Neural cell (in vitro differentiated cells): ENCODE measurements around the gene MRPS18A.
"Not testable (repeated sequence)": the region's sequence is repeated elsewhere in the genome, so short reads cannot be mapped to it uniquely, and the experiment has no call there.

ENCODE experiments used
- CTCF ChIP-seq: fragments of 450-650 bp; IDR thresholded peaks from 2 replicates; pipeline ENCODE4 v1.5.1; 2014; ENCODE audit warnings: antibody characterized with exemption, mild to moderate bottlenecking, moderate library complexity; ENCODE audit not compliant: poor library complexity, severe bottlenecking
- EP300 ChIP-seq: fragments of 450-650 bp; conservative IDR thresholded peaks from 2 replicates; pipeline ENCODE4 v1.6.1; 2014; ENCODE audit warnings: antibody characterized with exemption, mild to moderate bottlenecking, moderate library complexity; ENCODE audit not compliant: poor library complexity, severe bottlenecking
- EZH2 ChIP-seq: fragments of 200-600, 300-800 bp; shearing (Covaris generic), sonication (generic); IDR thresholded peaks from 2 replicates; pipeline ENCODE4 v1.6.1; 2014; ENCODE audit warnings: antibody characterized with exemption, low read length, borderline replicate concordance, mild to moderate bottlenecking; ENCODE audit not compliant: insufficient read depth, poor library complexity, severe bottlenecking
- MXI1 ChIP-seq: fragments of 450-650 bp; conservative IDR thresholded peaks from 2 replicates; pipeline ENCODE4 v1.6.1; 2014; ENCODE audit warnings: antibody characterized with exemption, mild to moderate bottlenecking; ENCODE audit not compliant: poor library complexity, severe bottlenecking
- RAD21 ChIP-seq: fragments of 450-650 bp; conservative IDR thresholded peaks from 2 replicates; pipeline ENCODE4 v1.6.1; 2014; ENCODE audit warnings: antibody characterized with exemption, mild to moderate bottlenecking, moderate library complexity
- REST ChIP-seq: IDR thresholded peaks from 2 replicates; pipeline ENCODE4 v1.6.1; 2012; ENCODE audit warnings: borderline replicate concordance
- SMC3 ChIP-seq: fragments of 450-650 bp; conservative IDR thresholded peaks from 2 replicates; pipeline ENCODE4 v1.6.1; 2014; ENCODE audit warnings: antibody characterized with exemption, mild to moderate bottlenecking, moderate library complexity; ENCODE audit not compliant: poor library complexity

DNA sequence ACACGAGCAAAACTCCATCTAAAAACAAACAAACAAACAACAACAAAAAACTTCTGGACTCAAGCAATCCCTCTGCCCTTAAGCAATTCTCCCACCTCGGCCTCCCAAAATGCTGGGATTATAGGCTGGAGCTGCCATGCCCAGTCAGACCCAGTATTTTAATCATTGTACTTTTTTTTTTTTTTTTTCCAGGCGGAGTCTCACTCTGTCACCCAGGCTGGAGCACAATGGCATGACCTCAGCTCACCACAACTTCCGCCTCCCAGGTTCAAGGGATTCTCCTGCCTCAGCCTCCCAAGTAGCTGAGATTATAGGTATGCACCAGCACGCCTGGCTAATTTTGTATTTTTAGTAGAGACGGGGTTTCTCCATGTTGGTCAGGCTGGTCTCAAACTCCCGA, 54.6 kb downstream of the MRPS18A start:
- TF ChIP-seq CTCF, EZH2, REST, SMC3, RAD21, EP300, MXI1: not testable (repeated sequence)
